AML-193 (cell line): ENCODE results near the gene TNK1.
"Not testable (repeated sequence)": the region's sequence is repeated elsewhere in the genome, so short reads cannot be mapped to it uniquely, and the experiment has no call there.

ENCODE experiments used
- DNase-seq, 2 experiments: peaks; one replicate each; lab custom pipeline; 2025; lab: John Stamatoyannopoulos, UW

TNK1 gene

DNA sequence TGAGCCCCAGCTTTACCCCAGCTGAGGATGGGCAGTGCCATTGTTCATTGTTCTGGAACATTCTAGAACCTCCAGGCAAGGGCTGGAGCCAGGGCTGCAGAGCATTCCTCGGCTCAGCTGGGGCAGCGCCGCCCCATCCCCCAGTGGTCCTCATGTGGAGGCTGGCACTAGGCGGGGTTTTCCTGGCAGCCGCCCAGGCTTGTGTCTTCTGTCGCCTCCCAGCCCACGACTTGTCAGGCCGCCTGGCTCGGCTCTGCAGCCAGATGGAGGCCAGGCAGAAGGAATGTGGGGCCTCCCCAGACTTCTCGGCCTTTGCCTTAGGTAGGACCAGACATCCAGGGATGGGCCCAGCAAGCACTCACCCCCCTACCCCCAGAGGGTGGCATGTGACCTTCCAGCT lies 25.8 kb upstream of the TNK1 start, which contains the start of gene TMEM95:
Gene TMEM95 (plus strand): TSS at position 104 of the 400 bp plus-strand sequence. CDS start 49 bp downstream, at position 153.
- no peak for DNase-seq

- no peak for DNase-seq
These were observed 25.3 kb upstream of the TNK1 start for GRCh38 chr17:7355573-7355972.

- DNase-seq = peak; percentile 30 to 32
These were observed 24.8 kb upstream of the TNK1 start for GRCh38 chr17:7356072-7356549.

DNA sequence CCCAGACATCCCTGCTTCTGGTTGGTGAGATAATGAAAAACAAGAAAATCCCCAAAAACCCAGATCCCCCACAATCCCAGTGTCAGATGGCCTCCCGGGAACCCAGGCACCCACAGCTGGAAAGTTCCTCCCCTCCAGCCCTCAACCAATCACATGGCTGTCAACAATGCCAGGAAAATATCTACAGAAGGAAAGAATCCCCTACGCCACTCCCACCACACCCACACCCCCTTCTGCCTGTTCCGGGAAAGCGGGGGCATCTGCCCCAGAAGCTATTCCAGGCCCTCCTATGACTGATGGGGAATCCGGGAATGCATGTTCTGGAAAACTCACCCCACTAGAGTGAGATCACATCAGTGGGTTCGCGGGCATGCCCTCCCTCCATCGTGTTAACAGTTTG lies 24.1 kb upstream of the TNK1 start:
- DNase-seq = no peak

DNA sequence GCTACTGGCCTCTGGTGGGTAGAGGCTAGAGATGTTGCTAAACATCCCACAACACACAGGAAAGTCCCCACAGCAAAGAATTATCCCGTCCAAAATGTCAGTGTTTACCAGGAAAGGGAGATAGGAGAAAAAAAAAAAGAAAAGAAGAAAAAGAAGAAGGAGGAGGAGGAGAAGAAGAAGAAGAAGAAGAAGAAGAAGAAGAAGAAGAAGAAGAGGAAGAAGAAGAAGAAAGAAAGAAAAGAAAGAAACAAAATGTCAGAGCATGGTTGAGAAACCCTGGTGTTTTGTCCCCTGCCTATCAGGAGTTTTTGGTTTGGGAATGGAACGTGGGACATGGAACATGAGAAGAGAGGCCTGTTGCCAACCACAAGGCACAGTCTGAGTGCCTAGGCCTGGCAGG lies 23.5 kb upstream of the TNK1 start:
- DNase-seq = no peak

DNA sequence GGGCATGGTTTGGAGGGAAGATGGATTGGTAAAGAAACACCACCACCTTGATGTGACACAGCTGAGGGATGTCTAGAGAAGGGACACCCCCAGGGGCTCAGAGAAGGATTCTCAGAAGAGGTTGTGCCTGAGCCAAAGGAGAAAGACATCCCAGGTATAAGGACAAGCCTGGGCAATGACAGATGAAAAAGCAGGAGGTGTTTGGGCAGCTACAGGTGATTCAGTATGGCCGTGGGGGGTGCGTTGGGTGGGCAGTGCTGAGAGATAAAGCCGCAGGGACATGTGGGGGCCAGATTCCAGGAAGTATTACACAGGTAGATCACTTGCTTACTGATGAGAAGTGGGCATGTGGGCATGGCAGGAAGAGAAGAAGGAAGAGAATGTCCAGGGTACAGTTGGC lies 19.0 kb upstream of the TNK1 start:
- no peak for DNase-seq

GRCh38 chr17:7363311-7363710 lies 17.6 kb upstream of the TNK1 start:
- DNase-seq = no peak

DNA sequence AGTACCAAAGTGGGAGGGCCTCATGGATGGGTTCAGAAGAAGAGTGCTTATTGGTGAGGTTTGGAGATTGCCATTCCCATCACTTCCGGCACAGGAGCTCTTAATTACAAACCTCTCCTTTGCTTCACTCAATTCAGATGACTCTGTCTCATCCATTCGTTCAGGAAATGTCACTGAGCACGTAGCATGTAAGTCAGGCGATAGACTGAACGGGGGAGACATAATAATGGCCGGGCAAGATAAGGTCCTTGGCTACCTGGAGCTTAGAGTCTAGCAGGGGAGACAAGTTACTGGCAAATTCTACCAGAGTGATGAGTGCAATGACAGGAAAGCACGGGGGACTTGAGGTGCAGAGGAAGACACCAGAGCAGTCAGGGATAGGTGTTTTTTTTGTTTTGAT lies 14.9 kb upstream of the TNK1 start:
- DNase-seq = not testable (repeated sequence)

DNA sequence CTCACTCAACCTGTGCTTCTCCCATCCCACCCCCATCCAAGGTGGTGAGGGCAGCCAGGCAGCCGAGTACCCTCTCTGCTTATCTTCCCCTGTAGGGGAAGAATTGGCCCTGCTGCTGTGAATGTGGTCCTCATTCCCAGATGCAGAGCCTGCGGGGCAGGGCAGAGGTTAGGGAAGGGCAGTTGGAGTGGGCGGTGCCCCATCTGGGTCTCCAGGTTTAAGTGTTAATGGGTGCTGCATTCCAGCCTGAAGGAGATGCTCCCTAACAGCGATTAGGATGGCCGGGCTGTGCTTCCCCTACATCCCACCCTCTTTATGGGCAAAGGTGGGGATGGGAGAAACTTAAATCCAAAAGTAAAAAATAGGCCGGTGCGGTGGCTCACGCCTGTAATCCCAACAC lies 13.8 kb upstream of the TNK1 start:
- DNase-seq = no peak

GRCh38 chr17:7367918-7368598 lies 12.8 kb upstream of the TNK1 start:
- no peak for DNase-seq

GRCh38 chr17:7368599-7368994 lies 12.3 kb upstream of the TNK1 start:
- DNase-seq = not testable (repeated sequence)

DNA sequence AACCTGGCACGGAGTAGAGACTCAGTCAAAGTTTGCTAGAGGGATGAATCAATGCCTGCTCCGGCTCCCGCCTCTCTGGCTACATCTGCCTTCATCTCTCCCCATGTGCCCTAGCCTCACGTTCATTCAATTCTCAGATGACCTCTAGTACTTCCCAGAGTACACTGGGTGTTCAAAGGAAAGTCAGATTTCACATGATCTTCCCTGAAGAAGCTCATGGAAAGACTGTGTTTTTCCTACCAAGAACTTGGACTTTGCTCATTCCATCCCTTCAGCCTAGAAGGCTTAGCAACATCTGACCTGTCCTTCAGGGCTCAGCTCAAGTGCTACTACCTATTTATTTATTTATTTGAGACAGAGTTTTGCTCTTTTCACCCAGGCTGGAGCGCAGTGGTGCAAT lies 11.1 kb upstream of the TNK1 start:
- DNase-seq = no peak

DNA sequence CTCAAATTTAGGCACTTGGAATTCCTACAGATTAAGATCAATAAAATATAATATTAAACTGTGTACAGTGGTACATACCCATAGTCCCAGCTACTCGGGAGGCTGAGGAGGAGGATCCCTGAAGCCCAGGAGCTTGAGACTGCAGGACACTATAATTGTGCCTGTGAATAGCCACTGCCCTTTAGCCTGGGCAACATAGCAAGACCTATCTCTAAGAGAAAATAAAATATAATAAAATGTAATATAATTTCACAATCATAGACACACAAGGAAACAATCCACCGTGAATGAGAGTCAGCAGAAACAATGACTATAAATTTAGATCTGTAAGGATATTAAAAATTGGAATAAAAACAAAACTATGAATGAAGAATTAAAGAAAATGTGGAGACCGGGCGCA lies 10.0 kb upstream of the TNK1 start:
- DNase-seq = no peak

DNA sequence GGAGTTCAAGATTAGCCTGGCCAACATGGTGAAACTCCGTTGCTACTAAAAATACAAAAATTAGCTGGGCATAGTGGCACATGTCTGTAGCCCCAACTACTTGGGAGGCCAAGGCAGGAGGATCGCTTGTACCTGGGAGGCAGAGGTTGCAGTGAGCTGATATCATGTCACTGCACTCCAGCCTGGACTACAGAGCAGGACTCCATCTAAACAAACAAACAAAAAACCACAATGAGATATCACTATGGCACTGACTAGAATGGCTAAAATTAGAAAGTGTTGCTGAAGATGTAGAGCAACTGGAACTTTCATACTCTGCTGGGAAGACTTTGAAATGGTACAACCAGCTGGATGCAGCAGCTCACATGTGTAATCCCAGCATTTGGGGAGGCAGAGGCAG lies 6.5 kb upstream of the TNK1 start:
- no peak for DNase-seq

- DNase-seq = no peak
These were observed 1.8 kb upstream of the TNK1 start for GRCh38 chr17:7379134-7379533.

GRCh38 chr17:7380321-7380720 lies 568 bp upstream of the TNK1 start:
- no peak for DNase-seq

DNA sequence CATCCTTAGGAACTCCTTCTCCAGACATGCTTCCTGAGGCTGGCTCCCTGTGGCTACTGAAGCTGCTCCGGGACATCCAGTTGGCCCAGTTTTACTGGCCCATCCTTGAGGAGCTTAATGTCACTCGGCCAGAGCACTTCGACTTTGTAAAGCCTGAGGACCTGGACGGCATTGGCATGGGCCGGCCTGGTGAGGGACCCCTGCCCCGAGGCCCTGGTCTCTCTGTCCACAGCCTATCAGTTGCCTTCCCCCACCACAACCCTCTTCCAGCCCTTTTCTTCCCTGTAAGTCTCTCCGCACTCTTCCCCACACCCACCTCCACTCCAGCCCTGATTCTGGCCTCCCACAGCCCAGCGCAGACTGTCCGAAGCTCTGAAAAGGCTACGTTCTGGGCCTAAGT lies 2.0 kb downstream of the TNK1 start:
- no peak for DNase-seq

- no peak for DNase-seq
These were observed 2.5 kb downstream of the TNK1 start for GRCh38 chr17:7383371-7383741.

GRCh38 chr17:7383742-7384488 lies 3.0 kb downstream of the TNK1 start:
- DNase-seq = peak in 1 of 2 experiments; percentile 1

- DNase-seq = no peak
These were observed 3.7 kb downstream of the TNK1 start for GRCh38 chr17:7384489-7385081.

DNA sequence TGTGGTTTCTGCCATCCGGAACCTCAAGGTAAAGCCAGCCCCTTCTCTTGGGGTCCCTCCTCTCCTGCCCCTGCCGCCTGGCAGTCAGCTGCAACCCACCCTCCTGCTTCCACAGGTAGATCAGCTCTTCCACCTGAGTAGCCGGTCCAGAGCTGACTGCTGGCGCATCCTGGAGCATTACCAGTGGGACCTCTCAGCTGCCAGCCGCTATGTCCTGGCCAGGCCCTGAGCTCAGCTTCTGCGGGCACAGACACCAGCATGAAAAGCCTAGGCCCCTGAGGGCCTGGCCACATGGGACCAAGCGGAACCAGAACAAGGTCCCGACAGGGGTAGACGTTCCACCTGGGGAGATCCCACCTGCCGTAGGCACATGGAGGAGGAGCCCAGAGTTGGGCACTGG lies 8.0 kb downstream of the TNK1 start:
- no peak for DNase-seq

- no peak for DNase-seq
These were observed 9.3 kb downstream of the TNK1 start for GRCh38 chr17:7389924-7390910.
